ENCODE measurements around the gene THUMPD2.
A peak's percentile ranks its signal among the peaks of the same experiment; 100 is the strongest.
"Not testable (repeated sequence)": the region's sequence is repeated elsewhere in the genome, so short reads cannot be mapped to it uniquely, and the experiment has no call there.

The THUMPD2 gene

GRCh38 chr2:39800752-39801151 lies 21.7 kb upstream of the THUMPD2 start:
- no peak overlapping the region for H3K4me3 ChIP-seq (ENCODE audit: control insufficient read depth, low read depth, low read length)
- no peak for TF ChIP-seq CTCF (conservative IDR thresholded peaks at IDR 0.05; ENCODE audit: control insufficient read depth, insufficient read depth, low read depth, low read length)
- DNase-seq (ENCODE audit: low read depth): no peak

GRCh38 chr2:39796134-39796533 lies 17.1 kb upstream of the THUMPD2 start:
- TF ChIP-seq CTCF (conservative IDR thresholded peaks at IDR 0.05; ENCODE audit: control insufficient read depth, insufficient read depth, low read depth, low read length): no peak
- DNase-seq (ENCODE audit: low read depth): no peak
- H3K4me3 ChIP-seq (ENCODE audit: control insufficient read depth, low read depth, low read length): no peak overlapping the region

DNA sequence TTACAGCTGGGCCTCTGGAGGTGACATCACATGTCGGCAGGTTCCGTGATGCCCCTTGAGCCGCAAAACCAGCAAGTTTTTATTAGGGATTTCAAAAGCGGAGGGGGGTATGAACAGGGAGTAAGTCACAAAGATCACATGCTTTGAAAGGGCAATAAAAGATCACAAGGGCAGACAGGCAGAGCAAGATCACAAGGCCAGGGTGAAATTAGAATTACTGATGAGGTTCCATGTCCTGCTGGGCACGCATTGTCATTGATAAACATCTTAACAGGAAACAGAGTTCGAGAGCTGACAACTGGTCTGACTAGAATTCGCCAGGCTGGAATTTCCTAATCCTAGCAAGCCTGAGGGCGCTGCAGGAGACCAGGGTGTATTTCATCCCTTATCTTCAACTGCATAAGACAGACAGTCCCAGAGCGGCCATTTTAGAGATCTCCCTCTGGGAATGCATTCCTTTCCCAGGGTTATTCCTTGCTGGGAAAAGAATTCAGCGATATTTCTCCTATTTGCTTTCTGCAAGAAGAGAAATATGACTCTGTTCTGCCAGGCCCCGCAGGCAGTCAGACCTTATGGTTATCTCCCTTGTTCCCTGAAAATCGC lies 11.3 kb upstream of the THUMPD2 start:
- DNase-seq (ENCODE audit: low read depth); H3K4me3 ChIP-seq (ENCODE audit: control insufficient read depth, low read depth, low read length): not testable (repeated sequence)

- no peak for DNase-seq (ENCODE audit: low read depth)
- no peak for TF ChIP-seq CTCF (conservative IDR thresholded peaks at IDR 0.05; ENCODE audit: control insufficient read depth, insufficient read depth, low read depth, low read length)
- H3K4me3 ChIP-seq (ENCODE audit: control insufficient read depth, low read depth, low read length): no peak overlapping the region
Measured at GRCh38 chr2:39787950-39788349, 8.9 kb upstream of the THUMPD2 start.

DNA sequence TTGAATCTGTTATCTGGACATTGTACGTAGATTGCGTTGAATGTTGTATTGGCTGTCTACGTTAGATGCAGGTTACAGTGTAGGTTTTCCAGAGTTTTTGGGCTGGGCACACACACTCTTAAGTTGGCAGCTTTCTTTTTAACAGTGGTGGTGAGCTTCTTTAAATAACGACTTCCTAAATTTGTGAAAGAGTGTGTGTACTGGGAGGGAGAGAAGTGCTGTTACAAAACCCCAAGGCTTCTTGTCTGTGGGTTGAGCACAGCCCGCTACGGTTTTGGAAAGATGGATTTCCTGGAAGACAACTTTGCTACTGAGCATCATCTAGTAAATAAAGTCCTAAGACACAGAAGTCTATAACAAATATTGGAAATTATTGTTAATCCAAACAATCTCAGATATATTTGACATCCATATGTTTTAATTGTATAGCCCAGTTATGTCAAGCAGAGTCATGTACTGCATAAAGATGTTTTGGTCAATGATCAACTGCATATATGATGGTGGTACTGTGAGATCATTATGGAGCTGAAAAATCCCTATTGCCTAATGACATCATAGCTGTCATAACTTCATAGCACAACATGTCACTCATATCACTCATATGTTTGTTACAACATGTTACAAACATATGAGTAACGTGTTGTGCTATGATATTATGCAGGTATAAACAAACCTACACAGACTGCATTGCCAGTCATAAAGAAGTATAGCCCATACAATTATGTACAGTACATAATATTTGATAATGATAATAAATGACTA lies 7.9 kb upstream of the THUMPD2 start:
- DNase-seq (ENCODE audit: low read depth): no peak
- H3K4me3 ChIP-seq (ENCODE audit: control insufficient read depth, low read depth, low read length): no peak overlapping the region
- TF ChIP-seq CTCF (conservative IDR thresholded peaks at IDR 0.05; ENCODE audit: control insufficient read depth, insufficient read depth, low read depth, low read length): no peak

- no peak for DNase-seq (ENCODE audit: low read depth)
- no peak overlapping the region for H3K4me3 ChIP-seq (ENCODE audit: control insufficient read depth, low read depth, low read length)
- TF ChIP-seq CTCF (conservative IDR thresholded peaks at IDR 0.05; ENCODE audit: control insufficient read depth, insufficient read depth, low read depth, low read length): no peak
Measured at GRCh38 chr2:39782591-39782990, 3.5 kb upstream of the THUMPD2 start.

DNA sequence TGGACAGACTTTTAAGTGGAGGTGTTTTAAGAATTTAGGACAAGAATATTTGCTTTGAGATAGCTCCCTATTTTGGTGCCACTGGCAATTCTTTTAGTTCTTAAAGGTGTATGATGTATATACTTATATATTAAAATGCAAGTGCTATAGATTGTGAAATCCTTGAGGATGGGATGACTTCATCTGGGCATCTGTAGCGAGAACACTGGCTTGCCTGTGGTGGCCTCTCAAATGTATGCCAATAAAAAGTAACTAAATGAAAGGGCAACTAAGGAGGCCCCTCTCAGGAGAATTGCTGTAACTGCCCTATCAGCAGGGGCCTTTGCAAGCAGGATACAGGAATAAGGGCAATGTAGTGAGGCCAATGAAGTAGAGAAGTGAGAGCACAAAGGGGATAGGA lies 2.6 kb upstream of the THUMPD2 start:
- H3K4me3 ChIP-seq (ENCODE audit: control insufficient read depth, low read depth, low read length): no peak overlapping the region
- peak; percentile 19 for DNase-seq (ENCODE audit: low read depth)
- TF ChIP-seq CTCF (conservative IDR thresholded peaks at IDR 0.05; ENCODE audit: control insufficient read depth, insufficient read depth, low read depth, low read length): no peak

All from fibroblast of mammary gland (primary cell).